ENCODE results near the gene AKAP8.
A peak's percentile ranks its signal among the peaks of the same experiment; 100 is the strongest.

The AKAP8 gene

DNA sequence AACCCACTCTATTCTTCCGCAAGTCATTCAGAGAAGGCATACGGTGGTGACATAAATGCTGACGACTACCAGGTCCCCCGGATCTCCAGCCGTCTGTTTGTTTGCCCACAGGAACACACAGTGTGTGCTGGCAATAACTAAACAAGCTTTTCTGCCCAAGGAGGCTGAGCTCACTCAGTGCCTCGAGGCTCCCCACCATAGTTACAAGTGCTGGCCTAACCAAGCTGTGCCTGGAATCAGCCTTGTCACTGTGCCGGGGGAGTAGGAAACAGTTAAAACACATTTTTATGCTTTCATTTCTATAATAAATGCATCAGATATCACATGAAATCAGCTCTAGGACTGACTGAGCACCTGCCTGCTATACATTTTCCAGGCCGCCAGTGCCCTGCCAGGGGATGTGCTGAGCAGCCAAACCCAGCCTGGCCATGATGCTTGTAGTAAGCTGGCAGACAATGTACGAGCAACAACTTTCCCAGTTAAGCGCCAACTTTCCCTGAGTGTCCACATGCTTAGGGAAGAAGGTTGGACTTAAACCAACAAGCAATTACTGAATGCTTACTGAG lies 75.4 kb downstream of the AKAP8 start:
- H3K4me1 ChIP-seq (ENCODE audit: insufficient read depth, low read length): peaks cover 49% of the 10 kb centered on the region
- no peak overlapping the region for H3K4me3 ChIP-seq (ENCODE audit: low read depth in 1 of 2, low read length in 2 of 2)
- H3K9me3 ChIP-seq (ENCODE audit: low read length): no peaks in the 10 kb centered on the region
- no peak overlapping the region for H3K9ac ChIP-seq (ENCODE audit: low read length)
- no peaks in the 10 kb centered on the region for H3K36me3 ChIP-seq (ENCODE audit: insufficient read depth, low read length)
- H3K27me3 ChIP-seq (ENCODE audit: control insufficient read depth in 1 of 2, insufficient read depth in 2 of 2, low read length in 2 of 2): no peaks in the 10 kb centered on the region
- H3K27ac ChIP-seq (ENCODE audit: low read depth, low read length): peak overlapping the region; percentile 48
